Loucy (cell line): ENCODE data around the gene MEPE.

ENCODE experiments used
- H2AFZ ChIP-seq: fragments of 200-600 bp; sonication (generic); 2 replicates; pipeline ENCODE4 v1.6.0; 2016; ENCODE audit warnings: antibody characterized with exemption, mild to moderate bottlenecking, low read length, moderate library complexity
- H3F3A ChIP-seq: fragments of 200-600 bp; 2 replicates; pipeline ENCODE4 v1.6.0; 2016; ENCODE audit warnings: antibody characterized with exemption, low read depth, mild to moderate bottlenecking
- H3K27me3 ChIP-seq: fragments of 200-600 bp; sonication (generic); 2 replicates; pipeline ENCODE4 v1.6.1; 2014; ENCODE audit warnings: low read length, mild to moderate bottlenecking; ENCODE audit not compliant: insufficient read depth, poor library complexity, severe bottlenecking
- H3K36me3 ChIP-seq: fragments of 200-600 bp; sonication (generic); 2 replicates; pipeline ENCODE4 v1.6.1; 2016; ENCODE audit warnings: low read length; ENCODE audit not compliant: insufficient read depth
- H3K4me1 ChIP-seq: fragments of 200-600 bp; sonication (generic); 2 replicates; pipeline ENCODE4 v1.5.1; 2014; ENCODE audit warnings: low read length, mild to moderate bottlenecking; ENCODE audit not compliant: insufficient read depth, poor library complexity, severe bottlenecking
- H3K4me2 ChIP-seq: fragments of 200-600 bp; sonication (generic); 2 replicates; pipeline ENCODE4 v1.6.0; 2014; ENCODE audit warnings: antibody characterized with exemption, low read length, low read depth, mild to moderate bottlenecking; ENCODE audit not compliant: poor library complexity, severe bottlenecking
- H3K4me3 ChIP-seq: fragments of 200-600 bp; sonication (generic); 2 replicates; pipeline ENCODE4 v1.5.1; 2014; ENCODE audit warnings: low read length, mild to moderate bottlenecking, mixed read lengths; ENCODE audit not compliant: poor library complexity, severe bottlenecking
- H3K79me2 ChIP-seq: fragments of 200-600 bp; sonication (generic); 2 replicates; pipeline ENCODE4 v1.6.1; 2014; ENCODE audit warnings: low read length; ENCODE audit not compliant: insufficient read depth
- H3K9ac ChIP-seq: fragments of 200-600 bp; sonication (generic); 2 replicates; pipeline ENCODE4 v1.6.0; 2014; ENCODE audit warnings: mild to moderate bottlenecking, low read depth, low read length, moderate library complexity; ENCODE audit not compliant: poor library complexity, severe bottlenecking
- H3K9me2 ChIP-seq: fragments of 200-600 bp; sonication (generic); replicated peaks from 2 replicates; pipeline ENCODE4 v1.6.1; 2016; ENCODE audit warnings: low read depth, low read length, mixed read lengths
- H3K9me3 ChIP-seq: fragments of 200-600 bp; sonication (generic); 2 replicates; pipeline ENCODE4 v1.6.1; 2014; ENCODE audit warnings: mild to moderate bottlenecking, antibody characterized with exemption, low read length, low read depth; ENCODE audit not compliant: insufficient read depth
- H4K20me1 ChIP-seq: fragments of 200-600 bp; sonication (generic); 2 replicates; pipeline ENCODE4 v1.6.0; 2014; ENCODE audit warnings: antibody characterized with exemption, low read length, mild to moderate bottlenecking; ENCODE audit not compliant: insufficient read depth, poor library complexity, severe bottlenecking
- EZH2phosphoT487 ChIP-seq: fragments of 200-600 bp; IDR thresholded peaks from 2 replicates; pipeline ENCODE4 v1.6.1; 2018; ENCODE audit warnings: antibody characterized with exemption, mild to moderate bottlenecking, moderate library complexity, borderline replicate concordance
- TF ChIP-seq, protein P1 (sequence below): fragments of 200-600 bp; sonication (generic); conservative IDR thresholded peaks from 2 replicates; pipeline ENCODE4 v1.5.1; 2014; ENCODE audit warnings: mild to moderate bottlenecking, antibody characterized with exemption, low read length

Gene MEPE

DNA sequence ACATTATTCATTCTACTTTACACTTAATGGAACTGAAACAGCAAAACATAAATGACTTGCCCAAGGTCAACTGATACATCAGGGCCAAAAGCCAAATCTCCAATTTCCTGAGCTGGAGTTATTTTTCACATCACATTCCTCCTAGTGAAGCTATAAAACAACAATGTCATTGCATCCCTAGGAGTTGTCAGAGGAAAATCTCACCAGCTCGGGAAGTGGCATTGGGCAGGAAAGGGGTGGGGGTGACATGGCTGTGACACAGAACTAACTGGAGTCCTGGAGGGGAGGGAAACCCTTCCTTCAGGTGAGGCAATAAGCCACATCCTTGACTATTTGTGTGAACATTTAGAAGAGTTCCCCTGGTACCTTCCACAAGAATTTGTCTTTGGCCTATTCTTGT is 47.3 kb downstream of the MEPE start:
- Histone ChIP-seq H2AFZ (no peak overlapping the region), H3K27me3 (no peaks in the 10 kb centered on the region)

GRCh38 chr4:87881115-87881514 is 48.3 kb downstream of the MEPE start:
- TF ChIP-seq, protein P1, sequence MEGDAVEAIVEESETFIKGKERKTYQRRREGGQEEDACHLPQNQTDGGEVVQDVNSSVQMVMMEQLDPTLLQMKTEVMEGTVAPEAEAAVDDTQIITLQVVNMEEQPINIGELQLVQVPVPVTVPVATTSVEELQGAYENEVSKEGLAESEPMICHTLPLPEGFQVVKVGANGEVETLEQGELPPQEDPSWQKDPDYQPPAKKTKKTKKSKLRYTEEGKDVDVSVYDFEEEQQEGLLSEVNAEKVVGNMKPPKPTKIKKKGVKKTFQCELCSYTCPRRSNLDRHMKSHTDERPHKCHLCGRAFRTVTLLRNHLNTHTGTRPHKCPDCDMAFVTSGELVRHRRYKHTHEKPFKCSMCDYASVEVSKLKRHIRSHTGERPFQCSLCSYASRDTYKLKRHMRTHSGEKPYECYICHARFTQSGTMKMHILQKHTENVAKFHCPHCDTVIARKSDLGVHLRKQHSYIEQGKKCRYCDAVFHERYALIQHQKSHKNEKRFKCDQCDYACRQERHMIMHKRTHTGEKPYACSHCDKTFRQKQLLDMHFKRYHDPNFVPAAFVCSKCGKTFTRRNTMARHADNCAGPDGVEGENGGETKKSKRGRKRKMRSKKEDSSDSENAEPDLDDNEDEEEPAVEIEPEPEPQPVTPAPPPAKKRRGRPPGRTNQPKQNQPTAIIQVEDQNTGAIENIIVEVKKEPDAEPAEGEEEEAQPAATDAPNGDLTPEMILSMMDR = no peak
- no peak for TF ChIP-seq EZH2phosphoT487

More for the DNA sequence above, 47.3 kb downstream of the MEPE start:
- H3K4me2 ChIP-seq = no peak overlapping the region
- no peaks in the 10 kb centered on the region for H4K20me1 ChIP-seq
- H3K9me3 ChIP-seq = no peaks in the 10 kb centered on the region
- no peaks in the 10 kb centered on the region for H3K4me1 ChIP-seq
- no peak overlapping the region for H3K9ac ChIP-seq
- TF ChIP-seq EZH2phosphoT487 = no peak
- TF ChIP-seq, protein P1 = no peak
- H3K79me2 ChIP-seq = no peaks in the 10 kb centered on the region
- H3F3A ChIP-seq = no peaks in the 10 kb centered on the region
- H3K36me3 ChIP-seq = no peaks in the 10 kb centered on the region
- no peak overlapping the region for H3K4me3 ChIP-seq
- no peaks in the 10 kb centered on the region for H3K9me2 ChIP-seq

GRCh38 chr4:87882321-87882720 is 49.6 kb downstream of the MEPE start:
- H3K9me2 ChIP-seq = no peaks in the 10 kb centered on the region
- H3K9ac ChIP-seq = no peak overlapping the region
- H3K4me2 ChIP-seq = no peak overlapping the region
- no peaks in the 10 kb centered on the region for H3K36me3 ChIP-seq
- H3F3A ChIP-seq = no peaks in the 10 kb centered on the region
- H4K20me1 ChIP-seq = no peaks in the 10 kb centered on the region
- no peaks in the 10 kb centered on the region for H3K4me1 ChIP-seq
- no peaks in the 10 kb centered on the region for H3K9me3 ChIP-seq
- no peak overlapping the region for H2AFZ ChIP-seq
- H3K79me2 ChIP-seq = no peaks in the 10 kb centered on the region
- H3K4me3 ChIP-seq = no peak overlapping the region
- H3K27me3 ChIP-seq = no peaks in the 10 kb centered on the region
- TF ChIP-seq, protein P1 = no peak
- no peak for TF ChIP-seq EZH2phosphoT487

More at GRCh38 chr4:87881115-87881514, 48.3 kb downstream of the MEPE start:
- Histone ChIP-seq H3K9ac (no peak overlapping the region), H3K4me3 (no peak overlapping the region), H3K4me1 (no peaks in the 10 kb centered on the region), H3F3A (no peaks in the 10 kb centered on the region), H3K27me3 (no peaks in the 10 kb centered on the region), H3K79me2 (no peaks in the 10 kb centered on the region), H4K20me1 (no peaks in the 10 kb centered on the region), H3K36me3 (no peaks in the 10 kb centered on the region), H3K9me3 (no peaks in the 10 kb centered on the region), H2AFZ (no peak overlapping the region), H3K4me2 (no peak overlapping the region), H3K9me2 (no peaks in the 10 kb centered on the region)
